Measurements from ENCODE around the gene MEIOSIN. TPM values are rescaled to one million over a fixed set of nuclear protein-coding genes. Genes with fewer than 3 reads are reported as not detected.
"Not testable (repeated sequence)": the region's sequence is repeated elsewhere in the genome, so short reads cannot be mapped to it uniquely, and the experiment has no call there.

Gene MEIOSIN, protein sequence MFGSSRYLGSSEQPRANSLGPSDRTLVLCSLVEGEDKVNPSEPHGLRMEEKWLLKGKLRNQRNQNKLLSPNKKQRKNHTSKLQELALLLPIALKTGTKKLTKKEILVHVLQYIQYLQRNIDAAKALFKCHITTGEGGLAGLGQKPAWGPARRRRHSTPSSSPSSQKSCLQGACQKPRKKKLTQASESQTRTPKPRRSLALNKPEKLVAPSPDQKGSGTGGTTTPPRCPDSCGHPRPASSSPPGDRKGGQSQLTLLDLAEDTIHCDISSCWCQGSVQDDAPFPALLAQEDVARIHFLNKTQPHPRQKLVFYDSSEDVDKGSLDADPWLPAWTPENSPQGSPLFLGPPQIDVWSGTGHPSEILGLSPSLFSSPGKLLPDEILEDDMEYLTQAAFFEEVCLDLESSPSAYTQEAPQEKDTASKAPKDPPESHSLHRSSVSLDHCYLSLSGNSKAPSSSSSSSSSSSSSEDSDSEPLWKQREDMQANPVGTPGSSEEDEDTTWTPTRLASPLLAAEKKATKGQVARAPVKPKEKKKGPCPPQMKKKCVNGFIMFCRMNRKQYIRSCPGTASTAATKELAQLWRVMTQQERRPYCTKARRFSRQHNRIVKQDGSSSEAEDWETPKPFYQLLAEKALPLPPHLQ
- total RNA-seq, result not detected

DNA sequence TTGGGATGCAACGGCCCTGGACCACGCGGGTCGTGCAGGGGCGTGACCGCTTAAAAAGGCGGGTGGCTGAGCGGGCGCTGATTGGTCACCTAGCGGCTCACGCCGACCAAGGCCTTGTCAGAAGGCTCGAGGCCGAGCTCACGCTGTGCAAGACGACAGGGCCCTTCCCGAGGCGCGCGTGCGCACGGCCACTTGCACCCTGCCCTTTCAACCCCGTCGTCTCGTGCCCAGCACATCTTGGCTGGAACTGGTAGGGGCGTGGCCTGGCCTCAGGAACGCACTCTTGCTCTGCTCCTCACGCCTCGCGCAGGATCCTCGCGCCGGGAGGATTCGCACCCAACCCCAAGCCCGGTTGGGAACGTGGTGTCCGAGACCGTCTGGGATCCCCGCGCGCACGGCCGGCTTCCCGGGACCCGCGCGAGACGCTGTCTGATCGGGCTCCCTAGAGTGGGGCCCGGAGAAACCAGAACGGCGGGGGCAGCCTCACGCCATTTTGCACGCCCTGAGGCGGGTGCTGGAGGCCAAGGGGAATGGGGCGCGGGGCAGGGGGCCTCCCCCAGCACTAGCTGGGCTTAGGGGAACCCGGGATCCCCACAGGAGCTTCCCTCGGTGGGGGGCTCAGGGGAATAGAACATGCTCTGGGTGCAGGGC is at the start of gene MEIOSIN:
TSS of gene MEIOSIN (plus strand) at position 280 of the 651 bp plus-strand sequence. CDS start 1,938 bp downstream, outside the sequence.
- no peaks in the 10 kb centered on the region for H3K9me3 ChIP-seq
- H3K27me3 ChIP-seq, result no peaks in the 10 kb centered on the region
- WGBS, 2 donors (ENCODE audit: low coverage in 1 of 2), result 91 to 100% methylated on average over 1 to 19 of the region's 59 CpGs
- no peak within 1 kb of the TSS for H3K4me3 ChIP-seq
- no peaks in the 10 kb centered on the region for H3K36me3 ChIP-seq
- no peak for TF ChIP-seq EP300 (IDR thresholded peaks at IDR 0.05)
- TF ChIP-seq POLR2A (IDR thresholded peaks at IDR 0.05), result no peak
- no peak for TF ChIP-seq POLR2AphosphoS5 (IDR thresholded peaks at IDR 0.05)
- TF ChIP-seq, protein P1, sequence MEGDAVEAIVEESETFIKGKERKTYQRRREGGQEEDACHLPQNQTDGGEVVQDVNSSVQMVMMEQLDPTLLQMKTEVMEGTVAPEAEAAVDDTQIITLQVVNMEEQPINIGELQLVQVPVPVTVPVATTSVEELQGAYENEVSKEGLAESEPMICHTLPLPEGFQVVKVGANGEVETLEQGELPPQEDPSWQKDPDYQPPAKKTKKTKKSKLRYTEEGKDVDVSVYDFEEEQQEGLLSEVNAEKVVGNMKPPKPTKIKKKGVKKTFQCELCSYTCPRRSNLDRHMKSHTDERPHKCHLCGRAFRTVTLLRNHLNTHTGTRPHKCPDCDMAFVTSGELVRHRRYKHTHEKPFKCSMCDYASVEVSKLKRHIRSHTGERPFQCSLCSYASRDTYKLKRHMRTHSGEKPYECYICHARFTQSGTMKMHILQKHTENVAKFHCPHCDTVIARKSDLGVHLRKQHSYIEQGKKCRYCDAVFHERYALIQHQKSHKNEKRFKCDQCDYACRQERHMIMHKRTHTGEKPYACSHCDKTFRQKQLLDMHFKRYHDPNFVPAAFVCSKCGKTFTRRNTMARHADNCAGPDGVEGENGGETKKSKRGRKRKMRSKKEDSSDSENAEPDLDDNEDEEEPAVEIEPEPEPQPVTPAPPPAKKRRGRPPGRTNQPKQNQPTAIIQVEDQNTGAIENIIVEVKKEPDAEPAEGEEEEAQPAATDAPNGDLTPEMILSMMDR (IDR thresholded peaks at IDR 0.05), result no peak
- ATAC-seq, result no peak
- no peak within 1 kb of the TSS for H3K27ac ChIP-seq
- peaks cover 0 to 21% (median 15%) of the 10 kb centered on the region in 3 donors for H3K4me1 ChIP-seq

DNA sequence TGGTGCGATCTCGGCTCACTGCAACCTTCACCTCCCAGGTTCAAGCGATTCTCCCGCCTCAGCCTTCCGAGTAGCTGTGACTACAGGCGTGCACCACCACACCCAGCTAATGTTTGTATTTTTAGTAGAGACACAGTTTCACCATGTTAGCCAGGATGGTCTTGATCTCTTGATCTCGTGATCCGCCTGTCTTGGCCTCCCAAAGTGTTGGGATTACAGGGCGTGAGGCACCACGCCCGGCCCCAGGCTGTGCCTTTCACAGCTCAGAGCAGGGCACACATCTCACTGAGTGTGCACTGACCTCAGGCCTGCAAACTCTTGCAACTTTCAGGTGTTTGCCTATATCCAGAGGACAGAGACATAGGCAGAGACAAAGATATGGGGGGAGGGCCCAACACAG is 48.2 kb upstream of the MEIOSIN start:
- H3K27ac ChIP-seq, ATAC-seq, H3K4me3 ChIP-seq, H3K9me3 ChIP-seq, H3K27me3 ChIP-seq: not testable (repeated sequence)
- WGBS, 2 donors (ENCODE audit: low coverage in 1 of 2), result 93% methylated on average over 5 of the region's 11 CpGs; no CpG with 5 or more reads in 1 of the 2 donors
- Histone ChIP-seq H3K36me3 (peaks cover 0 to 61% of the 10 kb centered on the region in 2 donors), H3K4me1 (peaks cover 0 to 15% (median 0%) of the 10 kb centered on the region in 3 donors)

DNA sequence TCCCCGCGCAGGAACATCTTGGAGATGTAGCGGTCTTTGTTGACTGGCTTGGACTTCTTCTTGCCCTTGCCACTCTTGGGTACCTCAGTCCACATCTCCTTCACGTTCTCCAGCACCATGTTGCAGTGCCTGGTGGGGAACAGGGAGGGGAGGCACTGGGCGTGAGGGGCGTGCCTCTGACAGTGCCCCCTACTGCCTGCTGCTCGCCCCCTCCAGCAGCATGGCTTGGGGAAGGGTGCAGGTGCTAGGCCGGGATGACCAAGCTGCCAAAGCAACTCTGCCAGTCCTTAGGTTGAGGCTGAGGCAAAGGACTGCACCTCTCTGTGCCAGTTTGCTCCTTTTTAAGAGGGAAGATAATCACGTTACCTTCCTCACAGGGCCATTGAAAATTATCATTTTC is 45.6 kb upstream of the MEIOSIN start:
- 75% methylated on average over 4 of the region's 9 CpGs; no CpG with 5 or more reads in 1 of the 2 donors for WGBS, 2 donors (ENCODE audit: low coverage in 1 of 2)
- peaks cover 0 to 12% (median 6%) of the 10 kb centered on the region in 3 donors for H3K4me1 ChIP-seq
- no peak overlapping the region for H3K27ac ChIP-seq
- no peaks in the 10 kb centered on the region for H3K27me3 ChIP-seq
- ATAC-seq, result no peak
- H3K4me3 ChIP-seq, result no peak overlapping the region
- H3K36me3 ChIP-seq, result peaks cover 0 to 61% of the 10 kb centered on the region in 2 donors
- TF ChIP-seq POLR2AphosphoS5 (IDR thresholded peaks at IDR 0.05) (no peak), EP300 (IDR thresholded peaks at IDR 0.05) (no peak), POLR2A (IDR thresholded peaks at IDR 0.05) (no peak)
- TF ChIP-seq, protein P1 (IDR thresholded peaks at IDR 0.05), result no peak
- H3K9me3 ChIP-seq, result no peaks in the 10 kb centered on the region

DNA sequence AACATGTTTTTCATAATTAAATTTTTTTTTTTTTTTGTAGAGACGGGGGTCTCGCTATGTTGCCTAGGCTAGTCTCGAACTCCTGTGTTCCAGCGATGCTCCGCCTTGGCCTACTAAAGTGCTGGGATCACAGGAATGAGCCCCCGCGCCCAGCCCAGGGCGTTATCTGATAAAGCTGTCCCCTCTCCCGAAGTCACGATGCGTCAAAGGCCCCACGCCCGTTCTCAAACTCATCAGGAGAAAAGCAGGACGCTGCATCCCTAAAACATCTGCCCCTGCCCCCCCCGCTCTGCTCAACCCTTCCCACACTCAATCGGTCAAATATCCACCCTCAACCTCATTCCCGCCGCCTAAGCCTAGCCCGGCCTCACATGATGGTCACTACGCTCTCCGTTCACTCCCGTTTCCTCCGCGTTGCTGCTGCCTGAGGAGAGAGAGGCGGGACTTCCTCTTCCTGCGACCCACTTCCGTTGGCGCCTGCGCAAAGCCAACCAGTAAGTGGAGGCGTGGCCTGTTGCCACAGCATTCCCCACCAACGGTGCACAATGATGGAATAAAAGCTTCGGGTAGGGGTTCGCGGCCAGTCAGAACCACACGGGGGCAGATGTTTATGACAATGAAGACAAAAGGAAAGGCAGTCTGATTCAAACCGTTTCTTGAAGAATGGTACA is 41.6 kb upstream of the MEIOSIN start, which contains the start of gene SNRPD2:
TSS of gene SNRPD2 (minus strand) at position 438 of the 671 bp plus-strand sequence. CDS start at position 373, 65 bp downstream.
- WGBS, 2 donors (ENCODE audit: low coverage in 1 of 2), result 0% methylated on average over 17 to 23 of the region's 36 CpGs
- peak; percentile 85 for ATAC-seq
- peak within 1 kb of the TSS; percentile 73 to 97 (median 94) for H3K27ac ChIP-seq

More for the DNA sequence above, 41.6 kb upstream of the MEIOSIN start, which contains the start of gene SNRPD2:
- Histone ChIP-seq H3K4me1 (peaks cover 0 to 26% (median 10%) of the 10 kb centered on the region in 3 donors), H3K4me3 (peak within 1 kb of the TSS; percentile 82 to 86), H3K36me3 (peaks cover 0 to 44% of the 10 kb centered on the region in 2 donors), H3K9me3 (no peaks in the 10 kb centered on the region), H3K27me3 (no peaks in the 10 kb centered on the region)
- TF ChIP-seq POLR2A (IDR thresholded peaks at IDR 0.05), result peak; percentile 72 to 84
- no peak for TF ChIP-seq EP300 (IDR thresholded peaks at IDR 0.05)
- TF ChIP-seq POLR2AphosphoS5 (IDR thresholded peaks at IDR 0.05), result peak; percentile 96
- TF ChIP-seq, protein P1 (IDR thresholded peaks at IDR 0.05), result peak in 1 of 4 experiments; percentile 19

Measured in gastroesophageal sphincter (tissue), 4 donors.